Activated CD4-positive, alpha-beta memory T cell treated with anti-CD3 and anti-CD28 coated beads, Interleukin-2, amount 10 ng/mL, durations not matched to agents 7 days and 5 days (primary cell): Measurements from ENCODE around the gene ATP9B. TPM values are rescaled to one million over a fixed set of nuclear protein-coding genes. Genes with fewer than 3 reads are reported as not detected.

Experiments
- CTCF ChIA-PET: fragments of 350-600 bp; sonication (Branson Sonifier 250); formaldehyde crosslinking; loops from one replicate; lab custom pipeline; 2021; ENCODE audit warnings: antibody characterized with exemption, inconsistent platforms; lab: Charles Lee
- POLR2A ChIA-PET: fragments of 350-600 bp; sonication (Branson Sonifier 250); formaldehyde crosslinking; loops from one replicate; lab custom pipeline; 2021; ENCODE audit warnings: antibody characterized with exemption; lab: Charles Lee
- DNase-seq: peaks from one replicate; pipeline ENCODE4 v3.0.0-alpha.2; 2020
- H3K27ac Mint-ChIP-seq: one replicate; pipeline ENCODE4 v1.8.0; 2021; ENCODE audit warnings: mild to moderate bottlenecking, mixed read lengths
- H3K27me3 Mint-ChIP-seq: one replicate; pipeline ENCODE4 v1.8.0; 2021; ENCODE audit warnings: mixed read lengths
- H3K36me3 Mint-ChIP-seq: one replicate; pipeline ENCODE4 v1.8.0; 2021; ENCODE audit warnings: low read depth, mixed read lengths
- H3K4me1 Mint-ChIP-seq: one replicate; pipeline ENCODE4 v1.8.0; 2021; ENCODE audit warnings: mixed read lengths
- H3K4me3 Mint-ChIP-seq: one replicate; pipeline ENCODE4 v1.8.0; 2021; ENCODE audit warnings: mild to moderate bottlenecking, mixed read lengths
- H3K9me3 Mint-ChIP-seq: one replicate; pipeline ENCODE4 v1.8.0; 2021; ENCODE audit warnings: mixed read lengths
- total RNA-seq, 2 experiments: library from RNA; stranded (reverse); gene quantifications; one replicate each; pipeline ENCODE4 v1.2.3, GENCODE V29; 2021

The ATP9B gene
- total RNA-seq, 2 experiments from 2014 or later: 25.7 to 27.2 TPM

DNA sequence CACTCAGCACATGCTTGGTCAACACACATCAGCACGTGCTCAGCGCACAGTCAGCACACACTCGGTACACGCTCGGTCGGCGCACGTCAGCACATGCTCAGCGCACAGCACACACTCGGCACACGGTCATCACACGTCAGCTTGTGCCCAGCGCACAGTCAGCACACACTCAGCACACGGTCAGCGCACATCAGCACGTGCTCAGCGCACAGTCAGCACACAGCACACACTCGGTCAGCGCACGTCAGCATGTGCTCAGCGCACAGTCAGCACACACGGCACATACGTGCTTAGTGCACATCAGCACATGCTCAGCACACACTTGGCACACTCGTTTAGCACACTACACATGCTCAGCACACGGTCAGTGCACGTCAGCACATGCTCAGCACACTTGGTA, 276.8 kb downstream of the ATP9B start:
- Mint-ChIP-seq H3K4me3 (no peak overlapping the region), H3K27ac (no peak overlapping the region), H3K4me1 (peaks cover 1% of the 10 kb centered on the region), H3K36me3 (peaks cover 32% of the 10 kb centered on the region), H3K9me3 (no peaks in the 10 kb centered on the region), H3K27me3 (no peaks in the 10 kb centered on the region)
- CTCF ChIA-PET: no interaction called here
- POLR2A ChIA-PET: no interaction called here
- no peak for DNase-seq

DNA sequence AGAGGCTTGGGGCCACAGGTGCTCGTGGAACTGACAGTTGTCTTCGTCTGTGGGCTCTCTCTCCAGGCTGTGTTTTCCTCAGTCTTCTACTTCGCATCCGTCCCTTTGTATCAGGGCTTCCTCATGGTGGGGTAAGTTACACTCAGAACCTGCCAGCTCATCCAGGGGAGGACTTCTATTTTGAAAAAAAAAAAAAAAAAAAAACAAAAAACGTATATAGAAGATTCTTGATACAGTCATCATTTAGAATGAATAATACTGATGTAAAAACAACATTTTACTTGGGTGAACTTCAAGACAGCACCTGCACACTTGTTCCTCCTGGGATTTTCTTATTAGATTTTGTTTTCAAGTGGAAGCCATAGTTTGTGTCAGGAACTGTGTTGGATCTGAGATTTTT, 278.9 kb downstream of the ATP9B start:
- CTCF ChIA-PET: interaction anchor here (1.2 kb wide), 1 partner anchor 11 kb away, joined by 3 read pairs; no protein-coding TSS in a partner anchor
- H3K27me3 Mint-ChIP-seq: no peaks in the 10 kb centered on the region
- H3K9me3 Mint-ChIP-seq: no peaks in the 10 kb centered on the region
- POLR2A ChIA-PET: no interaction called here
- no peak for DNase-seq
- H3K4me1 Mint-ChIP-seq: peaks cover 1% of the 10 kb centered on the region
- no peak overlapping the region for H3K27ac Mint-ChIP-seq
- no peak overlapping the region for H3K4me3 Mint-ChIP-seq
- H3K36me3 Mint-ChIP-seq: peaks cover 32% of the 10 kb centered on the region

GRCh38 chr18:79352432-79352831, 283.2 kb downstream of the ATP9B start:
- Mint-ChIP-seq H3K27ac (no peak overlapping the region), H3K36me3 (peaks cover 9% of the 10 kb centered on the region), H3K9me3 (no peaks in the 10 kb centered on the region), H3K4me1 (peaks cover 12% of the 10 kb centered on the region), H3K4me3 (no peak overlapping the region), H3K27me3 (no peaks in the 10 kb centered on the region)
- ChIA-PET POLR2A (no interaction called here), CTCF (no interaction called here)
- no peak for DNase-seq

GRCh38 chr18:79353267-79353666, 284.1 kb downstream of the ATP9B start:
- Mint-ChIP-seq H3K9me3 (no peaks in the 10 kb centered on the region), H3K27ac (no peak overlapping the region)

DNA sequence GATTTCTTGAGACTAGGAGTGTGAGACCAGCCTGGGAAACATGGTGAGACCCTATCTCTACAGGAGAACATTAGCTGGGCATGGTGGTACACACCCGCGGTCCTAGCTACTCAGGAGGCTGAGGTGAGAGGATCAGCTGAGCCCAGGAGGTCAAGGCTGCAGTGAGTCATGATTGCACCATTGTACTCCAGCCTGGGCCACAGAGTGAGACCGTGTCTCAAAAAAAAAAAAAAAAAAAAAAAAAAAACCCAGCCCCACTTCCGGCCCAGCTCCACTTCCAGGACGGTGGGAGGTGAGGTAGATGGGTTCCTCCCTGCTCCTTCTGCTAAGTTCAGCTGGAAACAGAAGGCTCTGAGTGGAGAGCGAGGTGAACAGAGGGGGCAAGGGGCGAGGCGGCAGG, 285.2 kb downstream of the ATP9B start:
- no peak overlapping the region for H3K27ac Mint-ChIP-seq
- DNase-seq: no peak
- peaks cover under 1% of the 10 kb centered on the region for H3K36me3 Mint-ChIP-seq
- ChIA-PET CTCF (no interaction called here), POLR2A (no interaction called here)
- H3K27me3 Mint-ChIP-seq: no peaks in the 10 kb centered on the region
- no peaks in the 10 kb centered on the region for H3K9me3 Mint-ChIP-seq
- H3K4me1 Mint-ChIP-seq: peaks cover 10% of the 10 kb centered on the region
- H3K4me3 Mint-ChIP-seq: no peak overlapping the region

More at GRCh38 chr18:79353267-79353666, 284.1 kb downstream of the ATP9B start:
- ChIA-PET POLR2A (no interaction called here), CTCF (no interaction called here)
- no peaks in the 10 kb centered on the region for H3K27me3 Mint-ChIP-seq
- no peak overlapping the region for H3K4me3 Mint-ChIP-seq
- H3K36me3 Mint-ChIP-seq: peaks cover 4% of the 10 kb centered on the region
- no peak for DNase-seq
- H3K4me1 Mint-ChIP-seq: peaks cover 12% of the 10 kb centered on the region

GRCh38 chr18:79355433-79356335, 286.5 kb downstream of the ATP9B start:
- Mint-ChIP-seq H3K4me1 (peaks cover 10% of the 10 kb centered on the region), H3K27me3 (no peaks in the 10 kb centered on the region), H3K27ac (no peak overlapping the region), H3K9me3 (no peaks in the 10 kb centered on the region), H3K36me3 (peaks cover 1% of the 10 kb centered on the region), H3K4me3 (no peak overlapping the region)
- CTCF ChIA-PET: no interaction called here
- DNase-seq: no peak
- POLR2A ChIA-PET: no interaction called here

DNA sequence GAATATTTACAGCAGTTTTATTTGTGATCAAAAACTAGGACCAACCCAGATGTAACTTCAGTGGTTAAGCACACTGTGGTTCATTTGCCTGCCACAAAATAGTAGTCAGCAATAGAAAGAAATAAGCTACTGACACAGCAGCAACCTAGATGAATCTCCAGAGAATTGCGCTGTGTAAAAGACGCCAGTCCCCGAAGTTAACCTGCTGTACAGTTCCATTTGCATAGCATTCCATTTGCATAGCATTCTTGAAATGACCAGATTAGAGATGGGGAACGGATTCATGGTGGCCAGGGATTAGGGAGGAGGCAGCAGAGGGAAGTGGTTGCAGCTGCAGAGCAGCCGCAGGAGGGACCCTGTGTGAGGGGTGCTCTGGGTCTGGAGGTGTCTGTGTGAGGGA, 287.2 kb downstream of the ATP9B start:
- ChIA-PET POLR2A (no interaction called here), CTCF (no interaction called here)
- H3K27me3 Mint-ChIP-seq: no peaks in the 10 kb centered on the region
- H3K27ac Mint-ChIP-seq: no peak overlapping the region
- DNase-seq: no peak
- peaks cover 2% of the 10 kb centered on the region for H3K36me3 Mint-ChIP-seq
- H3K4me3 Mint-ChIP-seq: no peak overlapping the region
- no peaks in the 10 kb centered on the region for H3K9me3 Mint-ChIP-seq
- H3K4me1 Mint-ChIP-seq: peaks cover 10% of the 10 kb centered on the region

DNA sequence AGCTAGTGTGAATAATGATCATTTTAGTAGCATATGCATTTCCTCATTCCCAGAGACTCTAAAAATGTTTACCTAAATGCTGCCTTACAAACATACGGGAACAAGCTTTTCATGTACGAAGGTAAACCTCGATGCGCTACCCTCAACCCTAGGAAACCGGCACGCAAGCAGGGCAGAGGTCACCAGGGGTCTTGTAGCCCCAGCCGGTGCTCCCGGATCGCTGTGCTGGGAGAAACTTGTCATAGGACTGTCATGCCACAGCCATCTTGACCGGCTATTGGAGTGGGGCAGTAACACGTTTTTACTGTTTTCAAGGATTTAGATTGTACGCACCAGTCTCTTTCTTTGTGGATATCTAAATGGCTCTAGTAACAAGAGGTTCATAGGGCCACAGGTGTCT, 291.7 kb downstream of the ATP9B start:
- CTCF ChIA-PET: interaction anchor here (1.6 kb wide), 1 partner anchor 19 kb away, joined by 5 read pairs; no protein-coding TSS in a partner anchor
- Mint-ChIP-seq H3K27me3 (no peaks in the 10 kb centered on the region), H3K36me3 (peaks cover 7% of the 10 kb centered on the region), H3K4me1 (peaks cover 2% of the 10 kb centered on the region), H3K9me3 (no peaks in the 10 kb centered on the region), H3K4me3 (no peak overlapping the region), H3K27ac (no peak overlapping the region)
- no peak for DNase-seq
- POLR2A ChIA-PET: no interaction called here

GRCh38 chr18:79361766-79362522, 292.8 kb downstream of the ATP9B start:
- no peak overlapping the region for H3K4me3 Mint-ChIP-seq
- ChIA-PET POLR2A (no interaction called here), CTCF (interaction anchor here (1.6 kb wide), 1 partner anchor 18 kb away, joined by 5 read pairs; no protein-coding TSS in a partner anchor)
- DNase-seq: no peak
- peaks cover 7% of the 10 kb centered on the region for H3K36me3 Mint-ChIP-seq
- H3K9me3 Mint-ChIP-seq: no peaks in the 10 kb centered on the region
- no peaks in the 10 kb centered on the region for H3K4me1 Mint-ChIP-seq
- H3K27ac Mint-ChIP-seq: no peak overlapping the region
- no peaks in the 10 kb centered on the region for H3K27me3 Mint-ChIP-seq

GRCh38 chr18:79365701-79366100, 296.5 kb downstream of the ATP9B start:
- ChIA-PET CTCF (no interaction called here), POLR2A (no interaction called here)
- peak; percentile 11 for DNase-seq
- H3K27me3 Mint-ChIP-seq: no peaks in the 10 kb centered on the region
- no peak overlapping the region for H3K4me3 Mint-ChIP-seq
- H3K36me3 Mint-ChIP-seq: peaks cover 10% of the 10 kb centered on the region
- peaks cover 11% of the 10 kb centered on the region for H3K4me1 Mint-ChIP-seq
- no peak overlapping the region for H3K27ac Mint-ChIP-seq
- no peaks in the 10 kb centered on the region for H3K9me3 Mint-ChIP-seq

DNA sequence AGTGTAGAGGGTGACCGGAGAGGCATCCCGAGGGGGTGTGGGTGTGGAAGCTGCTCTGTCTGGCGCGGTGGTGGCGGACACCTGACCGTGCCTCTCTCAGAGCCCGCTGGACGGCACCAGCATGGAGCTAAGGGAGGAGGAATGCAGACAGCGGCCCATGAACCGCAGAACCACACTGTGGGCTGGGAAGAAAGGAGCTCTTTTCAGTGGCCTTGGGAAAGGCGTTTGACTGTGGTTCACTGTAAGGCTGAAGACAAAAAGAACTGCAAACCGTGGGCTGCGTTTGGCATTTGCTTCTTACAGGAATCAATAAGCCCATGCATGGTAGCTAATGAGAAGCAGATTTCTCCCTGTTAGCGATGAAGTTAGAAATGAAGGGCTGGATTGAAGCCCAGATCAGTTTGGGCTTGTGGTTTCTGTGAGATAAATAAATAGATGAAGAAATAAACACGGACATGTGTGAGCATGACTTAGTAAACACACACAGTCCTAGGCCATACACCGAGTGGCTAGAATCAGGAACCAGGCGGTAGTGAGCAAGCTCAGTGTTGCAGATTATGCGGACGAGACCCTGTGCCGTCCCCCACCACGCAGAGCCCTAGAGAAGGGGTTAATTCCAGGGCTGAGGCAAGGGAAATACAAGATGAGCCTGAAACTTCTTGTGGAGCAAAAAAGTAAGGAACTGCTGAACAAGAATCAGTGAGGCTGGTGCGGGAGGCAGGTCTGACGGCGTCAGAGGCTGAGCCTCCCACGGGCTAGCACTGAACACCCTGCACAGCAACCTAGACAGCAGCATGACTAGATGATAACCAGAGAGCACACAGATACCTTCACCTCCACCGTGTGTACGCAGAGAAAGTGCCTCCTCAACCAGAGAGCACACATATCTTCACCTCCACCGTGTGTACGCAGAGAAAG, 297.2 kb downstream of the ATP9B start:
- Mint-ChIP-seq H3K4me1 (peaks cover 13% of the 10 kb centered on the region), H3K27ac (no peak overlapping the region), H3K9me3 (no peaks in the 10 kb centered on the region), H3K4me3 (no peak overlapping the region), H3K36me3 (peaks cover 10% of the 10 kb centered on the region), H3K27me3 (no peaks in the 10 kb centered on the region)
- ChIA-PET POLR2A (no interaction called here), CTCF (no interaction called here)
- DNase-seq: peak; percentile 11

- no peaks in the 10 kb centered on the region for H3K9me3 Mint-ChIP-seq
- peaks cover 10% of the 10 kb centered on the region for H3K36me3 Mint-ChIP-seq
- ChIA-PET CTCF (interaction anchor here (1.6 kb wide), 1 partner anchor 12 kb away, joined by 6 read pairs; no protein-coding TSS in a partner anchor), POLR2A (no interaction called here)
- H3K4me3 Mint-ChIP-seq: no peak overlapping the region
- H3K27me3 Mint-ChIP-seq: no peaks in the 10 kb centered on the region
- no peak overlapping the region for H3K27ac Mint-ChIP-seq
- H3K4me1 Mint-ChIP-seq: peaks cover 18% of the 10 kb centered on the region
- DNase-seq: peak; percentile 2
Observed at GRCh38 chr18:79367480-79367879, 298.3 kb downstream of the ATP9B start.
